Astrocyte of the spinal cord (primary cell): ENCODE results near the gene TCF12.
A peak's percentile ranks its signal among the peaks of the same experiment; 100 is the strongest.

Source experiments
- DNase-seq: peaks from one replicate; pipeline ENCODE4 v3.0.0; 2011; ENCODE audit warnings: low read depth, low spot score
- H3K4me3 ChIP-seq: 2 replicates; pipeline ENCODE4 v1.5.1; 2011; ENCODE audit warnings: low read depth, mild to moderate bottlenecking, low read length, moderate library complexity
- in situ Hi-C: cut with HindIII; loops from 2 replicates; pipeline ENCODE4 v1.10.0; 2017; ENCODE audit warnings: low sequenced_read_pairs
- TF ChIP-seq, protein P1 (sequence below): IDR thresholded peaks from 2 replicates; pipeline ENCODE4 v1.5.1; 2012; ENCODE audit warnings: low read depth, mild to moderate bottlenecking, low read length, inconsistent platforms

The TCF12 gene

DNA sequence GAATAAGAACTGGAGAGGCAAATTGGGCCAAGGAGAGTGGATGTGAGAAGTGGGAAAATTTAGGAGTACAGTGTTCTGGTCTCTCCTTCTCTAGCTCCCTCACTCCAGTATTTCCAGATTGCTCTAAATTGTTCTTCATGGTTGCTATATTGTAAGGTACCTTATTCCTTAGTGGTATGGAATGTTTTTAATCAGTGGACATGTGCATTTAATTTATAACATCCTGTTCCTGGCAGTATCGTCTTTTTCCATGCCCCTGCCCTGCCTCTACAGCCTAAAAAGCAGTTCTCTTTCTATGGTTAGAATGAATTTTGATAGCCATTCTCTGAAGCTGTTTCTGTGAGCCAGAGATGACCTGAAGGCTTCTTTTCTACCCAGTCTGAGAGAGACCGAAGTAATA is 180.5 kb downstream of the TCF12 start:
- no peak overlapping the region for H3K4me3 ChIP-seq
- in situ Hi-C loops: no loop called here
- DNase-seq: no peak
- TF ChIP-seq, protein P1, sequence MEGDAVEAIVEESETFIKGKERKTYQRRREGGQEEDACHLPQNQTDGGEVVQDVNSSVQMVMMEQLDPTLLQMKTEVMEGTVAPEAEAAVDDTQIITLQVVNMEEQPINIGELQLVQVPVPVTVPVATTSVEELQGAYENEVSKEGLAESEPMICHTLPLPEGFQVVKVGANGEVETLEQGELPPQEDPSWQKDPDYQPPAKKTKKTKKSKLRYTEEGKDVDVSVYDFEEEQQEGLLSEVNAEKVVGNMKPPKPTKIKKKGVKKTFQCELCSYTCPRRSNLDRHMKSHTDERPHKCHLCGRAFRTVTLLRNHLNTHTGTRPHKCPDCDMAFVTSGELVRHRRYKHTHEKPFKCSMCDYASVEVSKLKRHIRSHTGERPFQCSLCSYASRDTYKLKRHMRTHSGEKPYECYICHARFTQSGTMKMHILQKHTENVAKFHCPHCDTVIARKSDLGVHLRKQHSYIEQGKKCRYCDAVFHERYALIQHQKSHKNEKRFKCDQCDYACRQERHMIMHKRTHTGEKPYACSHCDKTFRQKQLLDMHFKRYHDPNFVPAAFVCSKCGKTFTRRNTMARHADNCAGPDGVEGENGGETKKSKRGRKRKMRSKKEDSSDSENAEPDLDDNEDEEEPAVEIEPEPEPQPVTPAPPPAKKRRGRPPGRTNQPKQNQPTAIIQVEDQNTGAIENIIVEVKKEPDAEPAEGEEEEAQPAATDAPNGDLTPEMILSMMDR: no peak

DNA sequence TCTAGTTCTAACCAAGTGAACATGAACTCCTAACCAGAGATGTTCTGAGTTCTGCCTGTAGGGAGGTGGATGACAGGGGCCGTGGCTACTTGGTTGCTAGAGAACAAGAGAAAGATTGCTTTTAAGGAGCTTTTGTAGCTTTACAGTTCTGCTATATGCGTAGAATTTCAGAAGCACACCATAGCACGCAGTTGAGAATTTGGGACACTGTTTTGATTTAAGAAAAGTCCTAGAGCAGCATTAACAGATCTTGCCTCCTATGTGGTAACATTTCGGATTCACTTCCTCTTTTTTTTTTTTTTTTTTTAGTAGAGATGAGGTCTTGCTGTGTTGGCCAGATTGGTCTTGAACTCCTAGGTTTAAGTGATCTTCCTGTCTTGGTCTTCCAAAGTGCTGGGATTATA is 181.7 kb downstream of the TCF12 start:
- TF ChIP-seq, protein P1: no peak
- no peak overlapping the region for H3K4me3 ChIP-seq
- DNase-seq: no peak
- in situ Hi-C loops: no loop called here

DNA sequence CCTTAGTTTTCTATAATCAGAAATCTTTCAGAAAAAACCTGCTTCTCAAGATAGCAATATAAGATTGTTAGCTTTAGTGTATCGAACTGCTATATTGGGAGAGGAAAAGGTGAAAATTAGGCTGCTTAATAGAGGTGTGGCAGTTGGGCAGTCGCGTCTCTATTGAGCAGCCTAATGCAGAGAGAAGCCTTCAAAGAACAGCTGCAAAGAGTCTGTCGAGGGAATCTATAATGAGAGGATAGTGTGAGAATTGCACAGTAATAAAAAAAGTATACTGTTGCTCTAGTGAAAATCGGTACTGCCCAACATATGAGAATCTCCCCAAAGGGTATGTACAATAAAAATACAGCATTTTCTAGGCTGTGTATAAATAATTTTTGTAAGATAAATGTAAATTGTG is 184.4 kb downstream of the TCF12 start:
- TF ChIP-seq, protein P1: no peak
- no peak overlapping the region for H3K4me3 ChIP-seq
- DNase-seq: no peak
- in situ Hi-C loops: no loop called here

DNA sequence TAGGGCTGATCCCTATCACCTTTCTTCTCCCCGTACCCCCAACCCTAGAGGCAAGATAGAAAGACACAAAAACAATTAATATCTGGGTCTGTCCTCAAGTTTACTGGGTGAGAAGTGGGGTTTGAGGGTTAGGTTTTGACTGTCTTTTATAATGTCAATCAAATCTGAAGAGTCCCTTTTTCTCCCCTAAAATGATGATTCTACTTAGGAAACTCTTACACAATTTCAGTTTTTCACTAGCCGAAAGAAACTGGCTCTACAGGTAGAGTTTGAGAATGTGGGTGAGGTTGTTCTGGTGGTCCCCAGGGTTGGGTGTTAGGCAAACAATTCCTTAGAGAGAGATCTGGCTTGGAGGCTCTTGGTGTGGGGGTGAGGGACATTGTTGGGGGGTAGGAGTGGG is 189.9 kb downstream of the TCF12 start:
- DNase-seq: no peak
- in situ Hi-C loops: no loop called here
- TF ChIP-seq, protein P1: no peak
- no peak overlapping the region for H3K4me3 ChIP-seq

DNA sequence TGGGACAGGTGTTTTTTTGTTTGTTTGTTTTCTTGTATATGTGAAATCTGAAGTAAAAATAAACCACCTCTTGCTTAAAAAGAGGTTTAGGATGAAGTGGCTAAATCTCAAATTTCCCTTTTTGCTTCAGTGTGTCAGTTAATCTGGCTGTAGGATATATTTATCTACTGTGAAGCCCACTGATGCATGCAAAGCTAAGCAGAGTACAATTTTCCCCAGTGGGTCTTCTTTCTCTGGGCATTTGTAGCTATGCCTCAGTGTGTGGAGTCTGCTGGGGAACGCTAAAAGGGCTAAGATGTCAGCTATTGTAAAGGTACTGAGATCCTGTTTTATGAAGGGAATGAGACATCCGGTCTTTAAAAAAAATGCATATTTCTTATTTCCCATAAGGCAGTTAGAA is 190.6 kb downstream of the TCF12 start:
- in situ Hi-C loops: no loop called here
- TF ChIP-seq, protein P1: no peak
- no peak for DNase-seq
- no peak overlapping the region for H3K4me3 ChIP-seq

DNA sequence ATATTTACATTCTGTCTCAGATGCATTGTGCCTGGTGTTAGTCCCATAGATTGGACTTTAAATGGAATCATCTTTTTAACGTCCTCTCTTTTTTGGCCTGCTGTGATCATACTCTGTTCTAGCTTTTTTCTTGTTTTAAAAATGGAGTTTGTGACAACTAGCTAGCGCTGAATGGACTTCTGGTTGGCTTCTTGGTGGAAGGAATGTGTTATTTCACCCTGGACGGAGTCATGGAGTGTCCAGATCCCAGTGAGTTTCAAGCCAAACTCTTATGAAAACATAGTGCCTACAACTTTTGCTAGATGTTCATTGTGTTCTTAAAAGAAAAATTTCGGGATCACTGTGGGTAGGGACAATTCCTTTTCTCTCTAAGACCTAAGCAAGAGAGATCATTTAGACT is 192.6 kb downstream of the TCF12 start:
- no peak overlapping the region for H3K4me3 ChIP-seq
- in situ Hi-C loops: no loop called here
- no peak for DNase-seq
- TF ChIP-seq, protein P1: peak; percentile 16

DNA sequence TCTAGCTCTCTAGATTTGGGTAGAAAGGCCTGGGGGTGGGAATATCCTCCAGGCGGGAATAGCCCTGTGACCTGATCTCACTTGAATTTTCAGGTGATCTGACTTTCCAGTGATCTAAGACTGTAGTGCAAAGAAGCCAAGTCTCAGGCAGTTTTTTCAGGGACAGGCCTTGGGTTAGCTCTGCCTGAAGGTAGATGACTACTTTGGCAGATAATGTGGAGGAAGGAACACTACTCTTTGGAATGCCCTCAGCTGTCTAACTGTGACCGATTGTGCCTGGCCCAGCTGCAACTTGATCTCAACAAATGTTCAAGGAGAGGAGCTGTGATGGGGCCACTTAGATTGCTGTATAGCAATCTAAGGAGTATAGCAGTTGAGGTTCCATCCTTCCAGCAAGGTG is 193.7 kb downstream of the TCF12 start:
- TF ChIP-seq, protein P1: no peak
- H3K4me3 ChIP-seq: no peak overlapping the region
- DNase-seq: no peak
- in situ Hi-C loops: no loop called here
